Prostate gland (tissue), 2 donors: ENCODE measurements around the gene ZNF638. TPM values are rescaled to one million over a fixed set of nuclear protein-coding genes. Genes with fewer than 3 reads are reported as not detected.

Experiments
- DNase-seq: peaks from one replicate; pipeline ENCODE4 v3.0.0-alpha.2; 2019; ENCODE audit warnings: low spot score
- H3K27ac ChIP-seq, 2 donors: fragments of 200-600 bp; sonication (generic); 2 replicates each; pipeline ENCODE4 v1.5.1; 2017 to 2019
- H3K27me3 ChIP-seq: fragments of 200-600 bp; sonication (generic); replicated peaks from 2 replicates; pipeline ENCODE4 v1.5.1; 2019; ENCODE audit not compliant: insufficient read depth
- H3K36me3 ChIP-seq, 2 donors: fragments of 200-600 bp; sonication (generic); 1 replicate in 1 of 2; 2 replicates in 1 of 2; pipeline versions ENCODE4 v1.5.1 to v1.8.1; 2017 to 2019
- H3K4me1 ChIP-seq: fragments of 200-600 bp; sonication (generic); replicated peaks from 2 replicates; pipeline ENCODE4 v1.5.1; 2019
- H3K4me3 ChIP-seq, 2 donors: fragments of 200-600 bp; sonication (generic); 2 replicates each; pipeline ENCODE4 v1.5.1; 2017 to 2019
- H3K9me3 ChIP-seq: fragments of 200-600 bp; sonication (generic); 2 replicates; pipeline ENCODE4 v1.5.1; 2017
- POLR2A ChIP-seq: fragments of 450-650 bp; IDR thresholded peaks from one replicate; pipeline ENCODE4 v1.6.1; 2016; ENCODE audit warnings: antibody characterized with exemption, mild to moderate bottlenecking
- POLR2AphosphoS5 ChIP-seq: sonication (generic); formaldehyde crosslinking; IDR thresholded peaks from one replicate; pipeline ENCODE4 v1.6.1; 2017; ENCODE audit warnings: antibody characterized with exemption
- WGBS: methylation state at CpG from one replicate; pipeline ENCODE4 v1.1.5; 2018; 5-methylcytosine and 5-hydroxymethylcytosine counted together
- intact Hi-C: fragments of 100-400 bp; cut with DNase I; formaldehyde crosslinking; loops from one replicate; pipeline ENCODE4 v1.14.2; 2022
- total RNA-seq, 2 donors: library from RNA; depleted of rRNA; stranded (reverse); fragments of >200 nt; gene quantifications; one replicate each; pipeline ENCODE4 v1.1.0, GENCODE V29; 2016
- TF ChIP-seq, protein P1 (sequence below), 4 experiments: fragments of 200-600 bp in 2 of 4; fragments of 450-650 bp in 2 of 4; sonication (generic) in 2 of 4; IDR thresholded peaks; 1 replicate in 3 of 4; 2 replicates in 1 of 4; pipeline ENCODE4 v1.5.1; 2016 to 2019; ENCODE audit warnings: antibody characterized with exemption in 4 of 4, mild to moderate bottlenecking in 2 of 4, moderate library complexity in 2 of 4

The ZNF638 gene
- total RNA-seq, 2 donors from 2014 or later: 137 to 164 TPM

DNA sequence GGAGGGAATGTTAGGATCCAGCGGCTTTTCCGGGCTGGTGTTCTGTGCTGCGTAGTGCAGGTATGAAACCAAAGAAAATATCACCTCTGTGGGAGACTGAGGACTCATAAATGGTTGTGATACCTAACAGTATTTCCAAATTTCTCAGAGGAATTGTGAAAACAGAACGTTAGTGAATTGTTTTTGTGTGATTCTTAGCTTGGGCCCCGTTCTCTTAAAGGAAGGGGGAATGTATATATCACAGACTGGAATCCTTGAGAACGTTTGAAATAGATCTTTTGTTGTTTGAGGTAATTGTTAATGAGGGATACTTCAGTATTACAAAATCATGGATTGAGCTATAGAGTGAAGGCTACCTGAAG is 834 bp downstream of the ZNF638 start:
- H3K27me3 ChIP-seq: no peaks in the 10 kb centered on the region
- H3K4me1 ChIP-seq: no peaks in the 10 kb centered on the region
- intact Hi-C loops: loop anchor here (5.0 to 10.0 kb wide), 2 partner anchors 108 to 125 kb away; partner anchors contain the start of gene PAIP2B
- no peaks in the 10 kb centered on the region for H3K36me3 ChIP-seq
- WGBS: 0% methylated on average over 6 of the region's 6 CpGs
- peak overlapping the region; percentile 68 to 91 for H3K4me3 ChIP-seq
- DNase-seq: no peak
- peak overlapping the region; percentile 91 to 94 for H3K27ac ChIP-seq
- TF ChIP-seq POLR2A (no peak), POLR2AphosphoS5 (no peak)
- TF ChIP-seq, protein P1, sequence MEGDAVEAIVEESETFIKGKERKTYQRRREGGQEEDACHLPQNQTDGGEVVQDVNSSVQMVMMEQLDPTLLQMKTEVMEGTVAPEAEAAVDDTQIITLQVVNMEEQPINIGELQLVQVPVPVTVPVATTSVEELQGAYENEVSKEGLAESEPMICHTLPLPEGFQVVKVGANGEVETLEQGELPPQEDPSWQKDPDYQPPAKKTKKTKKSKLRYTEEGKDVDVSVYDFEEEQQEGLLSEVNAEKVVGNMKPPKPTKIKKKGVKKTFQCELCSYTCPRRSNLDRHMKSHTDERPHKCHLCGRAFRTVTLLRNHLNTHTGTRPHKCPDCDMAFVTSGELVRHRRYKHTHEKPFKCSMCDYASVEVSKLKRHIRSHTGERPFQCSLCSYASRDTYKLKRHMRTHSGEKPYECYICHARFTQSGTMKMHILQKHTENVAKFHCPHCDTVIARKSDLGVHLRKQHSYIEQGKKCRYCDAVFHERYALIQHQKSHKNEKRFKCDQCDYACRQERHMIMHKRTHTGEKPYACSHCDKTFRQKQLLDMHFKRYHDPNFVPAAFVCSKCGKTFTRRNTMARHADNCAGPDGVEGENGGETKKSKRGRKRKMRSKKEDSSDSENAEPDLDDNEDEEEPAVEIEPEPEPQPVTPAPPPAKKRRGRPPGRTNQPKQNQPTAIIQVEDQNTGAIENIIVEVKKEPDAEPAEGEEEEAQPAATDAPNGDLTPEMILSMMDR (IDR thresholded peaks at IDR 0.05): no peak
- H3K9me3 ChIP-seq: no peaks in the 10 kb centered on the region

- TF ChIP-seq POLR2A (no peak), POLR2AphosphoS5 (no peak)
- TF ChIP-seq, protein P1 (IDR thresholded peaks at IDR 0.05): no peak
- no peak for DNase-seq
- H3K4me1 ChIP-seq: no peaks in the 10 kb centered on the region
- 46% methylated on average over 3 of the region's 3 CpGs for WGBS
- no peaks in the 10 kb centered on the region for H3K27me3 ChIP-seq
- no peaks in the 10 kb centered on the region for H3K36me3 ChIP-seq
- H3K4me3 ChIP-seq: peak overlapping the region; percentile 68 to 91
- no peak overlapping the region for H3K27ac ChIP-seq
- intact Hi-C loops: loop anchor here (5.0 to 10.0 kb wide), 2 partner anchors 109 to 124 kb away; partner anchors contain the start of gene PAIP2B
- H3K9me3 ChIP-seq: no peaks in the 10 kb centered on the region
Observed at GRCh38 chr2:71333619-71334018, 2.0 kb downstream of the ZNF638 start.

DNA sequence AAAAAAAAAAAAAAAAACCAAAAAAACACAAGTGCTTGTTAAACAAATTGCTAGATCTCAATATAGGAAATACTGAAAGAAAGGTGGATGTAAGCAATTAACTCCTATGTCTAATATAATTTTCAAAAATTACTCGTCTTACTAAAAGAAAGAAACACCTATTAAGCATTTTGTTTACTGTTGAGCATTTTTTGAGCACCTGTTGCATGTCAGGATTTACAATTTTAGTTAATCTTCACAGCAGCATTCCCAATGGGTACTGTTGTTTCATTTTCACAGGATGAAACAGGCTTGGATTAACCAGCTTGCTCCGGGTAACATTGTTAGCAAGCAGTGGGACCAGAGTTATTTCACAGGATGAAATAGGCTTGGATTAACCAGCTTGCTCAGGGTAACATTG is 4.8 kb downstream of the ZNF638 start:
- no peaks in the 10 kb centered on the region for H3K27me3 ChIP-seq
- no peak overlapping the region for H3K27ac ChIP-seq
- DNase-seq: no peak
- intact Hi-C loops: loop anchor here (10.0 kb wide), 1 partner anchor 112 kb away; the partner anchor contains the start of gene PAIP2B
- H3K4me1 ChIP-seq: no peaks in the 10 kb centered on the region
- H3K36me3 ChIP-seq: no peaks in the 10 kb centered on the region
- no peaks in the 10 kb centered on the region for H3K9me3 ChIP-seq
- 72% methylated on average over 2 of the region's 2 CpGs for WGBS
- TF ChIP-seq POLR2AphosphoS5: no peak
- TF ChIP-seq, protein P1 (IDR thresholded peaks at IDR 0.05): no peak
- TF ChIP-seq POLR2A: no peak
- H3K4me3 ChIP-seq: no peak overlapping the region

- intact Hi-C loops: loop anchor here (10.0 kb wide), 1 partner anchor 112 kb away; the partner anchor contains the start of gene PAIP2B
- H3K27ac ChIP-seq: no peak overlapping the region
- H3K27me3 ChIP-seq: no peaks in the 10 kb centered on the region
- H3K36me3 ChIP-seq: no peaks in the 10 kb centered on the region
- H3K4me1 ChIP-seq: no peaks in the 10 kb centered on the region
- H3K4me3 ChIP-seq: no peak overlapping the region
- no peak for DNase-seq
- no peaks in the 10 kb centered on the region for H3K9me3 ChIP-seq
- TF ChIP-seq, protein P1 (IDR thresholded peaks at IDR 0.05): no peak
- TF ChIP-seq POLR2AphosphoS5: no peak
- no peak for TF ChIP-seq POLR2A
Observed at GRCh38 chr2:71336802-71337201, 5.2 kb downstream of the ZNF638 start.

DNA sequence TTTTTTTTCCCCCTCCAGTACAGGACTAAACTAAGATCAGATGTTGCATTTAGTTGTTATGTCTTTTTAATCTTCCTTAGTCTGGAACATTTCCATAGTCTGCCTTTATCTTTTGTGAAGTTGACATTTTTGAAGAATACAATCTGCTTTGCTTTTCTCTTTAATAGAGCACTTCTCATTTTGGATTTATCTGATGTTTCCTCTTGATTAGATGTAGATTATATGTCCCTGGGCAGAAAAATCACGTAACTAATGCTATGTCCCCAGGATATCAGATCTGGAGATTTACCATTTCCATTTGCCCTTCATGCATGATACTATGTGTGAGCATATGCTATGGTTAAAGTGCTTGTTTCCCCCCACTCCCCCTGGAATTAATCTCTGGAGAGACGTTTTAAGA is 6.2 kb downstream of the ZNF638 start:
- no peak overlapping the region for H3K4me3 ChIP-seq
- H3K9me3 ChIP-seq: no peaks in the 10 kb centered on the region
- WGBS: 28% methylated on average over 2 of the region's 2 CpGs
- no peak for DNase-seq
- no peaks in the 10 kb centered on the region for H3K4me1 ChIP-seq
- H3K27ac ChIP-seq: no peak overlapping the region
- H3K27me3 ChIP-seq: no peaks in the 10 kb centered on the region
- intact Hi-C loops: loop anchor here (10.0 kb wide), 1 partner anchor 113 kb away; the partner anchor contains the start of gene PAIP2B
- H3K36me3 ChIP-seq: no peaks in the 10 kb centered on the region
- TF ChIP-seq POLR2A (no peak), POLR2AphosphoS5 (no peak)
- TF ChIP-seq, protein P1 (IDR thresholded peaks at IDR 0.05): no peak
